Limb (tissue), 2 donors: ENCODE results near the gene BEGAIN.

Experiments
- DNase-seq, 2 donors: peaks; one replicate each; pipeline ENCODE4 v3.0.0-alpha.2; 2016; ENCODE audit errors: extremely low spot score in 2 of 2

The BEGAIN gene, protein sequence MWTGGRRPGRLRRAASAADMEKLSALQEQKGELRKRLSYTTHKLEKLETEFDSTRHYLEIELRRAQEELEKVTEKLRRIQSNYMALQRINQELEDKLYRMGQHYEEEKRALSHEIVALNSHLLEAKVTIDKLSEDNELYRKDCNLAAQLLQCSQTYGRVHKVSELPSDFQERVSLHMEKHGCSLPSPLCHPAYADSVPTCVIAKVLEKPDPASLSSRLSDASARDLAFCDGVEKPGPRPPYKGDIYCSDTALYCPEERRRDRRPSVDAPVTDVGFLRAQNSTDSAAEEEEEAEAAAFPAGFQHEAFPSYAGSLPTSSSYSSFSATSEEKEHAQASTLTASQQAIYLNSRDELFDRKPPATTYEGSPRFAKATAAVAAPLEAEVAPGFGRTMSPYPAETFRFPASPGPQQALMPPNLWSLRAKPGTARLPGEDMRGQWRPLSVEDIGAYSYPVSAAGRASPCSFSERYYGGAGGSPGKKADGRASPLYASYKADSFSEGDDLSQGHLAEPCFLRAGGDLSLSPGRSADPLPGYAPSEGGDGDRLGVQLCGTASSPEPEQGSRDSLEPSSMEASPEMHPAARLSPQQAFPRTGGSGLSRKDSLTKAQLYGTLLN

DNA sequence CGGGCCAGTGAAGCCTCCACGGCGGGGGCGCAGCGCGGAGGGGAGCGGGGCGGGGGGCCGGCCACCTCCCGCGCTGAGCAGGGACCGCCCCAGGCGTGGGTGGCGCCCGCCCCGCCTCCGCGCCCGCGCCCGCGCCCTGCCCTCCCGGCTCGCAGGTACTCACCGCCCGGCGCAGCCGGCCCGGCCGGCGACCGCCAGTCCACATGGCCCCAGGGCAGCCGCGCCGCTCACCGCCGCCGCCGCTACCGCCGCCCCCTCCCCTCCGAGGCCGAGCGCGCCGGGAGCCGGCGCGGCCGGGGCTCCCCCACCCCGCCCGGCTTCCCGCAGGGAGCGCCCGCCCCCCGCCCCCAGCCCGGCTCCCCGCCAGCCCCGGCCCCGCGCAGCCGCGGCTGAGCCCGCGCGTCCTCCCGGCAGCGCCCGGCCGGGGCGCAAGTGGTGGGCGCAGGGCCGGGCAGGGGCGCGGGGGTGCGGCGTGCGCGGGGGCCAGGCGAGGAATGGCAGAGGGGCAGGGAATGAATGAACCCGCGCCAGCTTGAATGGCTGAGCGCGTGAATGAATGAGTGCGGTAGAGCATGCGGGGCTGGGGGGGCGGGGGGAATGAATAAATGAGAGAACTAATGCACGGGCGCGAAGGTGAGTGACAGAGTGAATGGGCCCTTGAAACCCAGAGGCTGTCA lies at the start of gene BEGAIN:
BEGAIN (minus strand) TSS at position 332 of the 677 bp plus-strand sequence; CDS start at position 205, 127 bp downstream.
- DNase-seq = peak in 1 of 2 donors; percentile 56

DNA sequence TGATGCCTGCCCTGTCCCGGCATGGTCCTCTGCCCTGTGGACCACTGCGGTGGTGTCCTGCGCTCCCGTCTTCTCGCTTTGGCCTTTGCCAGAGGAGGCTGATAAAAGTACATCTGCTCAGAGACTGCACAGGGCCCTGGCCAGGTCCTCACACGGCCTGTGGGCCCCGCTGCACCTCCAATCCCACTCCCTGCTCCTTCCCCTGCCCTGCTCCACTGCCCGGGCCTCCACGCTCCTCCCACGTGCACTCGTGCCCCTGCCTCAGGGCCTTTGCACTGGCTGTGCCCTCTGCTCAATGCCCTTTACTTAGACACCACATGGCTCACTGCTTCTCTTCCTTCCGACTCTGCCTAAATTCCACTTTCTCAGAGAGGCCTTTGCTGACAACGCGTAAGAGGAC lies 49.3 kb upstream of the BEGAIN start:
- DNase-seq = no peak

DNA sequence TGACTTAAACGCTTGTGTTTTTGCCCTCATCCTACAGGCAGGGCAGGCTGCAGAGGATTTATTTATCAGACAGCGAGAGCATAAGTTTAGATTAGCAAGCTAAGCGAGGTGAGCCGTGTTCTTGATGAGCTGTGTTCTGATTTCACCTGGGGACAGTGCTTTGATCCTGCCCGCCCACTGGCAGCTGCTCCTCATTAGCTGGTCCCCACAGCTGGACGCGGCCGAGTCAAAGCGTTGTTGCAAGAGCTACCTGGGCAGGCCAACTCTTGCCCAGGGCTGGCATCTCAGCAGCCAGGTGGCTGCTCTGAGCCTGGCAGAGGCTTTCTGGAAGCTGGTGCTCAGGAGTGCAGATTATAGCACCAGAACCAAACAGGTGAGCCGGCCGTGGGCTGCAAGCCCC lies 46.8 kb upstream of the BEGAIN start:
- no peak for DNase-seq

DNA sequence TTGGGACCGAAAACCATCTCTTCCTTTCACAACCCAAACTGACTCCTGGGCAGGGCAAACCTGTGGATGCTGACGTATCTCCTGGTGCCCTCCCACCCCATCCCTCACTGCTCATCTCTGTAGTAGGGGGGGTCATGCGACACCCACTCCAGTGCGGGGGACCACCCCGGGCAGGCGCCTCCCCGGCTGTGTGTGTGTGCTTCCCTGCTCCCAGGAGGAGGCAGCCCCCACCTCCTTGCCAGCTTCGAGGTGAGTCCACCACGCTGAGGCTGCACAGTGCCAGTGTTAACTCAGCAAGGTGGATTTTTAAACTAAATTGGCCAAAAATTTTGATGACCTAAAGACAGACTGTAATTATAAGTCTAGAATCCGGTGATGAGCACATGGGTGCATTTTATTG lies 46.2 kb upstream of the BEGAIN start:
- no peak for DNase-seq

DNA sequence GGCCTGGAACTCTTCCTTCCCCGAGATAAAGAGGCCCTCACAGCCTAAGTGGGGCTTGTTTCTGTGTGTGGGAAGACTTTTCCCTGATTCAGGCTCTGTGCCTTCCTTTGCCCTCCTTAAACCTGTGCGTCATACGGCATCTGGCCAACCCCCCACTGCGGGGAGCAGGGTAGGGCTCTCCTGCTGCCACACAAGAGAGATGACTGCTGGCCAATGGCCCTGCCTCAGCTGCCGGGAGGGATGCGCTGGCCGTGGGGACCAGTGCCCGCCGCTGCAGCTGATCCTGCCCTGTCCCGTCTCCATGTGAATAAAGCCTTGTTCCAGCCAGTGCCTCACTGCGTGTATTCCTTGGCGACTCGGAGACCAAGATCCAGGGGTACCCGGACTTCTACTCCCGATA lies 42.5 kb upstream of the BEGAIN start:
- no peak for DNase-seq

DNA sequence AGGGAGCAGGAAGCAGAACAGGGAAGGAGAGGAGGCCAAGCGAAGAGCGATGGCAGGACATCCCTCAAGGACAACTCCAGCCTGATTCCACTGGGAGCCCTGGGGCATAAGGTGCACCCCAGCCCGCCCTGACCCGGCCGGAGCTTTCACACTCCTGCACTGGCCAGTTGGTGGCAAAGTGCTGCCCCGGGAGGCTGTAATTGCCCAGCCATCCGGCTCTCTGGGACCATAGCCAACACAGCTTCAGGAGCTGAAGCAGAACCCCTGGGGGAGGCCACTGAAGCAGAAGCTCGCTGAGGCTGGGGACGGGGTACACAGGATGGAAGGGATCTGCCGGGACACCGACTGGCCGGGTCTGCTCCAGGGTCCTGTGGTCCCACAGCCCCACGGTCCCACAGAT lies 41.9 kb upstream of the BEGAIN start:
- DNase-seq = no peak

DNA sequence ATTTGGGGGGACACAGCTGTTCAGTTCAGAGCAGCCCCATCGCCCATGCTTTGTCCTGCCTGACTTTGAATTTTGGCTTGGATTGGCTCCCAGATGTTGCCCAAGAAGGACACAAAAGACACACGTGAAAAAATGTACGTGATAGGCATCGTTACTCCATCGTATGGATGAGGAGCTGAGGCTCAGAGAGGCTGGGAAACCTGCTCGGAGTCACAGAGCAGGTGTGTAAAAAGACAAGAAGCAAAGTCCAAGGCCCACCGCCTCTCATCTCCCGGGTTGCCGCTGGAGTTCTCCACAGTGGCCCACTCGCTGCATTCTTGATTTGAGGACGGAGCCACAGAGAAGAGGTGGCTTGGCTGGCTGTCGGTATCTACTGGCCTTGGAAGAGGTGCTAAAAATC lies 41.0 kb upstream of the BEGAIN start:
- DNase-seq = no peak

DNA sequence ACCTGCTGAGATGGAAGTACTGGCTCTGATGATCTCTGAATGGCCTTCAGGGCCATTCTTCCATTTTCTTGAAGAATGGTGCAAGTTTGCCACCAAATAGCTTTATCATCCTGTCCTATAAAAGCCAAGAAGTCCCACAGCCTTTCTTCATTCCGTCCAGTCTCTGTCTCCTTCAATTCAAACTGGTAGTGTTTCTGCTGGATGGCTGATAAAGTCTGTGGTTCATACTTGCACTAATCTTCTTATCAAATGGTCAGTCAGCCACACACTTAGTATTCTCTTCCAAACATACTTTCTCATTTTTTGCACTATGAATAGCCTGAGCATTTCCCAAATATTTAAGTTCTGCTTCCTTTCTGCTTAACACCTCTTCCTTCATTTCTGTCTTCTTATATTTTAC lies 39.4 kb upstream of the BEGAIN start:
- no peak for DNase-seq

DNA sequence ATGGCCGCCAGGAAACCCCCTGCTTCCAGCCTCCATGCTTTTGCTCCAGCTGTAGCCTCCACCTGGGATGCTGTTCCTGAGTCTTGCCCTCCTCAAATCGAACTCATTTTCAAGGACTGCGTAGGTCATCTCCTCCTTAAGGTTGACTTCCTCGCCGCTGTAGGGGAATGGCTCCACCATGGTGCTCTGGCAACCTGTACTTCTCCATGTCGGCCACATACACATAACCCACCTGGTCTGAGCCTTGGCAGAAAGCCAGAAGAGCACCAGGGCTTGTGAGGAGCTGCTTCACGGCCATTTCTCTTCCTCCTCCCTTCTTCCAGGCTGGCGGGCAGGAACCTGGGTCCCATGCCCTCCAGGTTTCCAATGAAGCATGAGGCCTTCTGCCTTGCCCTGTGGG lies 36.7 kb upstream of the BEGAIN start:
- no peak for DNase-seq

DNA sequence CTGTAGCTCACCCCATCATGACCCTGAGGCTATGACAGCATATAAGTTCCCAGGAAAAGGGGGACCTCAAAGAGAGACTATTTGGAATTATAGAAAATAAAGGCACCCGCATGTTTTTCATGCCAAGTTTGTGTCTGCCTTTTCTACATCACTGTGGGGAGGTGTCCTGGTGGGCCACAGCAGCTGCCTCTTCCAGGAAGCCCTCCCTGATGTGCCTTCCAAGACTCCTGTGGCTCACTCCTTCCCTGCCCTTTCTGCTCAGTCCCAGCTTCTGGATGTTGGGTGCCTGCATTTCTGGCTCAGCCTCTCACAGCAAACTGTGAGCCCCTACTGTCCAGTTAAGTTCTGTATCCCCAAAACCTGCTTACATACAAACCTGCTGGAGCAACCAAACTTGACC lies 36.3 kb upstream of the BEGAIN start:
- no peak for DNase-seq

DNA sequence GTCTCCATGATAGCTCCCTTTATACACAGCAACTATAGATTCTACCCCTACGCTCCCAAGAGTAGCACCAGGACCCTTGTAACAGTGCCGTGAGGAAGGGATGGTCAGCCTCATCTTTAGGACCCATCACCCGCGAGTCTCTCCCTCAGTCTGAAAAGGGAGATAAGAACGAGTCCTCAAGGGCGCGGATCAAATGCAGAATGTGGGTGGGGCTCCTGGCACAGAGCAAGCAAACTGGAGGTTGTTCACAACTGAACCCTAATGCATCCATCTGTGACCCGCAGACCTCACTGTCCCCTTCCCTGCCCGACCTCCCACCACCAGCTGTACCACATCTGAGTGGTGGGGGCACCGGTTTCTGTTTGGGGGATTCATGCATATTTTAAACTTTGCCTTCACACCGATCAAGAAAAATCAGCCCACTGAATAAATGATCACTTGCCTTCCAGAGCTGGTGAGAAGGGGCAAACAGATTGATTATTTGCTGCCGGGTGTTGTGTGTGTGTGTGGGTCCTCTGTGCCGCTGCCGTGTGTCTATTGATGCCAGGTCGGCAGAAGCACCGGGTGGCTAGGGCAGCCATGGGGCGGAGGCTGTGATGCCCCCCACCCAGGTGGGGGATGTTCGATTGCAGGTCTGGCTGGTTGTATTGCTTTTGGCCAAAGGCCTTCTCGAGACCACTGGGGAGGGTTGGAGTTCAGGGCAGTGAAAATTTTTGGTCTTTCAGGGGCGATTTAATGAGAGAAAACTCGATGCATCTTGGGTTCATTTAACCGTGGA lies 35.7 kb upstream of the BEGAIN start:
- no peak for DNase-seq

DNA sequence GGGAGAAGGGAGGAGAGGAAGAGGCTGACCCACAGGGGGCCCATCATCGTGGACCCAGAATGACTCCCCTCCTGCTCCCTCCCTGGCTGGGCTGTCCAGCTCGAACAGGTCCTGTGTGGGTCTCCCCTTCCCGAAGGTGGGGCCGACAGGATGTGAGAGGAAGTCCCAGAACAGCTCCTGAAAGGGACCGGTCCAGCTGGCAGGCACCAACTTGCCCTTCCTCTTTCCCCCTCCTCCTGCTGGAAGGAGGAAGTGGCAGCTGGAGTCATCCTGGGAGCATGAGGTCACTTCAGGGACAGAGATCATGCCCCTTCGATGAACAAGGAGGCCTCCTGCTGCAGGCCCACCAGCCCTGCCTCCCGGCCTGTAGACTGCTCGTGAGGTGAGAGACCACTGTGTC lies 35.0 kb upstream of the BEGAIN start:
- no peak for DNase-seq

DNA sequence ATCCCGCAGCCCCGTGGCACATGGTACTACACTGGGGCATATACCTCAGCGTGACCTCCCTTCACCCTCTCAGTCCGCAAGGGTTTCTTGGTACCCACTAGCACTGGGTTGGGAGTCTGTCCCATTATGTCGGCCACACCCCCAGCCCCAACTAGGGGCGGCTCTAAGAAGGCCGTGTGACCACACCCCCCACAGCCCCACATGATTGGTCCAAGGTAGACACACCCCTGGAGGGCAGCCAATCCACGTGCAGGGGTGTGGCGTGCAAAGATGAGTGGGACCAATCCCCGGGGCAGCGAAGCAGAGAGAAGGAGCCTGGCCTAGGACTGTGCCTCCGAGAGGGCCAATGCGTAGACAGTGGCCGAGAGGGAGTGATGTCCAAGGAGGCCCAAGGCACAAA lies 34.6 kb upstream of the BEGAIN start:
- no peak for DNase-seq

DNA sequence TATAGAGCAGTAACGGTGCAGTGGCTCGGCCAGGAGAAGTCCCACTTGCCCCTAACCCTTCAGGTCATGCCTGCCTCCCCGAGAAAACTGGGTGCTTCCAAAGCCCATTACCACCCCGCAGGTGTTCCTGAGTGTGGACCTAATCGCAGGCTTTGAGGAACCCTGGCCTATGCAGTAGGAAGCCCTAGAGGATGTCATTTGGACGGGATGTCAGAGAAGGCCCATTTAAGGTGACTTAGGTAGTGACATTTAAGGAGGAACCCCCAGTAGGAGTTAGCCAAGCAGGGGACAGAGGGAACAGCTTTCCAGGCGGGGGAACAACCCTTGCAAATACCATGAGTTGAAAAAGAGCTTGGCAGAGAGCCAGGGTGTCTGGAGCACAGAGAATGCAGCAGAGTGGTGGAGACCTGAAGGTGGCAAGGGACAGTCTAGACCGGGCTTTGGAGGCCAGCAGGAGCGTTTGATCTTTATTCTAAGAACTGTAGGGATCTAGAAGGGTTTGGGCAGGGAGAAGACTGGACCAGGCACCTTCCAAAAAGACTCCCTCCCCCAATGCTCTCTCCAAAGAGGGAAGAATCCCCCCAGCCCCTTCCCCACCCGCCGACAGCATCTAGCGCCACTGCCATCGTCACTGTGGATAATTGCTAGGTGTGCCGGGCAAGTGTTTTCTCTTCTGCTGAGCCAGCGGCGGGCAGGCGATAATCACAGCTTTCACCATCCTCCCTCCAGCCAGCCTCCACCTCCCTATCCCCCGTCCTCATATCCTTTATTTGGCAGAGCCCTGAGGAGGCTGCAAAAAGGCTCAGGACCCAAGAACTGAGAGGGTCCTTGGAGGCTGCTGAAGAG lies 33.3 kb upstream of the BEGAIN start:
- no peak for DNase-seq

DNA sequence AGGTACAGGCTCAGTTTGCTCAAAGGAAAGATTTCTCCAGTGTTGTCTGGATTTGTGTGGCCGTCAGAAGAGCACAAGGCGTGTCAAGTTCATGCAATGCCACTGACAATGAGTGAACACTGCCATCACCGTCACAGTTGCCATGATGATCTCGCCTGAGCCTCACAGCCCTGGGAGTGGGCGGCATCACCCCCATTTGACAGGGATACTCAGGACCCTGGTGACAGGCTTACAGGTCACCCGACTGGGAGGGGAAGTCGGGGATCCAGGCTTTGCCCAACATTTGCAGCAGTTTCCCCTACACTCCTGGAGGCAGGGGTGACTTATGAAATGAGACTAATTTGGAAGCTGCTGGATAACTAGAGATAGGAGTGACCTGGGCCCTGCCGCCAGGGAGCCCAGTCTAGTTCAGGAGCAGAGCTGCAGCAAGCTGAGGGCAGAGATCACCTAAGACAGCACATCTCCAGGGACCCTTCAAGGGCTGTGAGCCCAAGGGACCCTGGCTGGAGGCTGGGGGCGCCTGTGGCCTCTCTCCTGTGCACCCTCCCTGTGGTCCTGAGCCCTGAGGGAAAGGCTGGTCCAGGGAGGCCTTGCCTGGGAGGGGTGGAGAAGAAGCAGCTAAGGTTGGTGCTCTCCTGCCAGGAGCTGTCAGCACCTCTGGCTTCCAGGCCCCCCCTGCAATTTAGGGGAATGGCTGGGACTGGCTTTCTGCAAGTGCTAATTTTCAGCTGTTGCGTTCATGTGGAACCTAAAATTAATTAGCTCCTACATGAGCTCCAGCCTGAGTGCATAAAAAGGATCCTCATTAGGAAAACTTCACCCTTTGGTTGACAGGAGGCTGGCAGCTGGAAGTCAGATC lies 32.4 kb upstream of the BEGAIN start:
- no peak for DNase-seq

DNA sequence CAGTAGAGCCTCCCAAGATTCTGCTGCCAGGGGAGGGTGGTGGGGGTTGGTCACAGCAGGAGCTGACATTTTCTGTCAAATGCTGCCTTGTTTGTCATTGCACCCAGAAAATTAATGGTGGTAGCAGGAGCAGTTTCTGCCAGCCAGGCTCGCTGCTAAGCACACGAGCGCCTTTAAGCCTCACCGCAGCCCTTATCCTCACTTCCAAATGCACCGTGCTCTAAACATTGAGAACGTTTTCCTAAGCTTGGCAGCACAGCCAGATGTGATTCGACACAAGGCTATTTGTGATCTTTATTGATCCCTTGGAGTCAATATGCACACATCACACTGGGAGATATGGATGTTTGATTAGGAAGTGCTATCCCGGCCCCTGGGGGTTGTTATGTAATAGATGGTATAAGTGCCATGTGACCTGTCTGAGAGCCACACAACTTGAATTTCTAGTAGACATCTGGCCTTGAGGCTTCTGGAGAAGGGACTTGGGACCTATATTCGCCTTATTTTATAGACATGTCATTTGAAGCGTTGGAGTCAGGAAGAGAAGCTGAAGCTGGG lies 31.6 kb upstream of the BEGAIN start:
- DNase-seq = no peak

DNA sequence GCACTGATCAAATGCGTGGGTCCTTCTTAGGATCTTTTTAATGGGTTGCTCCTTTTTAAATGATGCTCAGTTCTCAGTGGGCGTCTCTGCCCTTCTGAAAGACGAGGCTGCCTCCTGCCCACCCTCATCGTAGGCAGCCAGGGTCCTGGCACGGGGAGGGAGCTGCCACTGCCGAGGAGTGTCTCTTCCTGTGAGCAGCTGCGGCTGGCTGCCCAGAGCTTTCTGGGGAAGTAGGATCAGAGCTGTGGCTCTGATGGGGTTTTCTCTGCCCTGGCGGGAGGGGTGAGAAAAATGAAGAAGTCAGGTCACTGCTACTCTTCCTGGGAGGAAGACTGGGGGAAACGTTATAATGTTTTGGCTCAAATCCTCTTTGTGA lies 31.1 kb upstream of the BEGAIN start:
- peak in 1 of 2 donors; percentile 29 for DNase-seq

DNA sequence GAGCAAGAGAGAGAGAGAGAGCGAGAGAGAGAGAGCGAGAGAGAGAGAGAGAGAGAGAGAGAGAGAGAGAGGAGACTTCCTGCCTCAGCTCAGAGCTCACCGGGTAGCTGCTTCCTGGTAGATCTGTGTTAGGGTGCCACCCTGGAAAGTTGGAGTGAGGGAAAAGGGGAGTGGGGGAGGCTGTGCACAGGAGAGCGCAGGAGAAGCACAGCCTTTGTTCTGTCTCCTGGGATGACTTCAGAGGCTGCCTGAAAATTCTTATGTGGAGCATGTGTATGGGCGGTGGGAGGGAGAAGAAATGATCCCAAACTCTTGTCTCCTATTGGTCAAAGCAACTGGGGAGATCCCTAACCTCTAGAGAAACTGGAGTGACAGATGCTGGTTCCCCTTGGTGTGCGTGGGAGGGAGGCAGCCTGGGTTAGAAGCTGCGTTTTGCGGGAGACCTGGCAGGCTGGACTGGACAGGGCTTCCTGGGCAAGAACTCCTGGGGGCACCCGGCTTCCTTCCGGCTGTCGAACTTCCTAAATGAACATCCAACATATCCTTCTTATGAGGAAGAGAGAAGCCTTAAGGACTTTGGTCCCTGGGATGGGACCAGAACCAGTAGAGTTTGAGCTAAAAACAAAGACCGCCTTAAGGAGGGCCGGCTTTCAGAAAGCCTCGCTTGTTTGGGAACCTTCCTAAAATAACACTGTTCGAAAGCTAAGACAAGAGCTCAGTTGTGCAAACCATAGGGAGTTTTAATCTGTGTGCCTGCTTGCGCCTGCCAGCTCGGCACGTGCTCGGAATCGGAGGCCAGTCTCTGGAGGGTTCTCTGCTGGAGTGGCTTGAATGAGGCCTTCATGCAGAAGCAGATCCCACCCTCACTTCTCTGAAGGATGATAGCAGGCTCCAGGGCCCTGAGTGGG lies 30.4 kb upstream of the BEGAIN start:
- peak; percentile 60 to 72 for DNase-seq
